ENCODE measurements around the gene NLRC5.
"Not testable (repeated sequence)": the region's sequence is repeated elsewhere in the genome, so short reads cannot be mapped to it uniquely, and the experiment has no call there.

The NLRC5 gene

GRCh38 chr16:57104706-57105105, 115.3 kb downstream of the NLRC5 start:
- no peak for DNase-seq (ENCODE audit: low spot score)

GRCh38 chr16:57105184-57105583, 115.8 kb downstream of the NLRC5 start:
- DNase-seq (ENCODE audit: low spot score): no peak

GRCh38 chr16:57106767-57107166, 117.4 kb downstream of the NLRC5 start:
- DNase-seq (ENCODE audit: low spot score): peak; percentile 31

- no peak for DNase-seq (ENCODE audit: low spot score)
These were observed 118.1 kb downstream of the NLRC5 start for GRCh38 chr16:57107321-57107922.

- DNase-seq (ENCODE audit: low spot score): no peak
These were observed 119.1 kb downstream of the NLRC5 start for GRCh38 chr16:57108432-57108831.

GRCh38 chr16:57109259-57110105, 120.1 kb downstream of the NLRC5 start:
- DNase-seq (ENCODE audit: low spot score): not testable (repeated sequence)

GRCh38 chr16:57110937-57111336, 121.6 kb downstream of the NLRC5 start:
- DNase-seq (ENCODE audit: low spot score): no peak

GRCh38 chr16:57111420-57111819, 122.1 kb downstream of the NLRC5 start:
- no peak for DNase-seq (ENCODE audit: low spot score)

- DNase-seq (ENCODE audit: low spot score): no peak
These were observed 123.2 kb downstream of the NLRC5 start for GRCh38 chr16:57112403-57113041.

- no peak for DNase-seq (ENCODE audit: low spot score)
These were observed 123.7 kb downstream of the NLRC5 start for GRCh38 chr16:57113042-57113453.

GRCh38 chr16:57113664-57114063, 124.3 kb downstream of the NLRC5 start:
- no peak for DNase-seq (ENCODE audit: low spot score)

GRCh38 chr16:57115168-57115513, 125.8 kb downstream of the NLRC5 start:
- no peak for DNase-seq (ENCODE audit: low spot score)

- DNase-seq (ENCODE audit: low spot score): no peak
These were observed 126.3 kb downstream of the NLRC5 start for GRCh38 chr16:57115514-57116182.

- no peak for DNase-seq (ENCODE audit: low spot score)
These were observed 129.2 kb downstream of the NLRC5 start for GRCh38 chr16:57118461-57119084.

- no peak for DNase-seq (ENCODE audit: low spot score)
These were observed 134.0 kb downstream of the NLRC5 start for GRCh38 chr16:57123216-57123973.

GRCh38 chr16:57123974-57124674, 134.8 kb downstream of the NLRC5 start:
- no peak for DNase-seq (ENCODE audit: low spot score)

- DNase-seq (ENCODE audit: low spot score): no peak
These were observed 136.0 kb downstream of the NLRC5 start for GRCh38 chr16:57125376-57125775.

- no peak for DNase-seq (ENCODE audit: low spot score)
These were observed 136.6 kb downstream of the NLRC5 start for GRCh38 chr16:57125969-57126368.

GRCh38 chr16:57126411-57126810, 137.1 kb downstream of the NLRC5 start:
- DNase-seq (ENCODE audit: low spot score): no peak

- no peak for DNase-seq (ENCODE audit: low spot score)
These were observed 137.8 kb downstream of the NLRC5 start for GRCh38 chr16:57127037-57127763.

Data from RKO (cell line).